Sigmoid colon (tissue), 3 donors: ENCODE measurements around the gene ATRNL1.

Experiments
- POLR2A ChIP-seq, 2 donors: fragments of 450-650 bp; IDR thresholded peaks; one replicate each; pipeline ENCODE4 v1.6.1; 2016; ENCODE audit warnings: antibody characterized with exemption in 2 of 2, mild to moderate bottlenecking in 2 of 2, moderate library complexity in 2 of 2
- TF ChIP-seq, protein P1 (sequence below), 4 experiments: fragments of 450-650 bp in 3 of 4; fragments of 200-600 bp in 1 of 4; IDR thresholded peaks; one replicate each; pipeline ENCODE4 v1.5.1; 2016 to 2019; ENCODE audit warnings: antibody characterized with exemption in 4 of 4, mild to moderate bottlenecking in 3 of 4, moderate library complexity in 2 of 4

DNA sequence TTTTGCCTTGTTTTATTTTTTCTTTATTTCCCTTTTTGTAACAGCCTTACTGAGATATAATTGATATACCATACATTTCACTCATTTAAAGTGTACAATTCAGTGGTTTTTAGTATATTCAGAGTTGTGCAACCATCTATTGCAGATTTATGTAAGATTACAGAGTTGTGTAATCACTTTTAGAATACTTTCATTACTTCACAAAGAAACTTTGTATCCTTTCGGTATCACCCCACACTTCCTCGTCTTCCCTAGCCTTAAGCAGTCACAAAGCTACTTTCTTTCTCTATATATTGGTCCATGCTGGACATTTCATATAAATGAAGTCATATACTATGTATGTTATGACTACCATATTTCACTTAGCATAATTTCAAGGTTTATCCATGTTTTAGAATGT lies 74.6 kb downstream of the ATRNL1 start:
- TF ChIP-seq, protein P1, sequence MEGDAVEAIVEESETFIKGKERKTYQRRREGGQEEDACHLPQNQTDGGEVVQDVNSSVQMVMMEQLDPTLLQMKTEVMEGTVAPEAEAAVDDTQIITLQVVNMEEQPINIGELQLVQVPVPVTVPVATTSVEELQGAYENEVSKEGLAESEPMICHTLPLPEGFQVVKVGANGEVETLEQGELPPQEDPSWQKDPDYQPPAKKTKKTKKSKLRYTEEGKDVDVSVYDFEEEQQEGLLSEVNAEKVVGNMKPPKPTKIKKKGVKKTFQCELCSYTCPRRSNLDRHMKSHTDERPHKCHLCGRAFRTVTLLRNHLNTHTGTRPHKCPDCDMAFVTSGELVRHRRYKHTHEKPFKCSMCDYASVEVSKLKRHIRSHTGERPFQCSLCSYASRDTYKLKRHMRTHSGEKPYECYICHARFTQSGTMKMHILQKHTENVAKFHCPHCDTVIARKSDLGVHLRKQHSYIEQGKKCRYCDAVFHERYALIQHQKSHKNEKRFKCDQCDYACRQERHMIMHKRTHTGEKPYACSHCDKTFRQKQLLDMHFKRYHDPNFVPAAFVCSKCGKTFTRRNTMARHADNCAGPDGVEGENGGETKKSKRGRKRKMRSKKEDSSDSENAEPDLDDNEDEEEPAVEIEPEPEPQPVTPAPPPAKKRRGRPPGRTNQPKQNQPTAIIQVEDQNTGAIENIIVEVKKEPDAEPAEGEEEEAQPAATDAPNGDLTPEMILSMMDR (IDR thresholded peaks at IDR 0.05), result no peak
- TF ChIP-seq POLR2A (IDR thresholded peaks at IDR 0.05), result no peak
